Ishikawa (cell line): ENCODE results near the gene PCAT6.

Source experiments
- EP300 ChIP-seq: IDR thresholded peaks from 2 replicates; pipeline ENCODE4 v1.6.1; 2012; ENCODE audit warnings: borderline replicate concordance
- TAF1 ChIP-seq: IDR thresholded peaks from 2 replicates; pipeline ENCODE4 v1.6.1; 2012; ENCODE audit warnings: low read depth, mild to moderate bottlenecking
- ZBTB7A ChIP-seq: IDR thresholded peaks from 2 replicates; pipeline ENCODE4 v1.6.1; 2012; ENCODE audit warnings: low read depth

DNA sequence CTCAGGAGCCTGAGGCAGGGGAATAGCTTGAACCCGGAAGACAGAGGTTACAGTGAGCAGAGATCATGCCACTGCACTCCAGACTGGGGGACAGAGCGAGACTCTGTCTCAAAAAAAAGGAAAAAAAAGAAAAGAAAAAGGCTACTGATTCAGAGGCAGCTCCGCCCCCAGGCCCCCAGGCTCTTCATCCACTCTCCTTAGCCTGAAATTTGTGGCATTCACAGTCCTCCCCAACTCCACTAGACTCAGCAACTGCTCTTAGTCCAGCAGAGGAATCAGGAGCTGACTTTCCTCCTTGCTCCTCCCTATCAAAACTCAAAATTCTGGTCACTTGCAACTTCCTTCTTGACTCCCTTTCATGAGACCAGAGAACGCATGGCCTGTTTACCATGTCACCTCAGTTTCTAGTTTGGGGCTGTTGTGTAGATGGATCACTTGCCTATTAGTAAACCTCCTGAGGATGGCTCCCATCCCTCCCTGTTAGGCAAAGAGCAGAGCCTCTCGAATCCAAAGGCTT lies 27.1 kb downstream of the PCAT6 start:
- TF ChIP-seq EP300: no peak
- TF ChIP-seq ZBTB7A: no peak
- no peak for TF ChIP-seq TAF1
